ENCODE measurements around the gene STXBP1.

GRCh38 chr9:127729522-127730256, 117.6 kb downstream of the STXBP1 start:
- TF ChIP-seq CTCF (IDR thresholded peaks at IDR 0.05; ENCODE audit: low read length) (no peak), EZH2 (IDR thresholded peaks at IDR 0.05; ENCODE audit: borderline replicate concordance, low read length) (no peak)

Data from OCI-LY1 (cell line).